BE2C (cell line): ENCODE data around the gene CRYBB3.

Experiments
- DNase-seq: peaks from one replicate; pipeline ENCODE4 v3.0.0-alpha.2; 2020
- H3K27me3 ChIP-seq: fragments of 250-450 bp; sonication (Bioruptor Pico); 2 replicates; pipeline ENCODE4 v1.5.1; 2020; ENCODE audit warnings: mild to moderate bottlenecking
- H3K36me3 ChIP-seq: fragments of 250-450 bp; sonication (Bioruptor Pico); 2 replicates; pipeline ENCODE4 v1.5.1; 2020; ENCODE audit warnings: mild to moderate bottlenecking
- H3K4me1 ChIP-seq: fragments of 250-450 bp; sonication (Bioruptor Pico); 2 replicates; pipeline ENCODE4 v1.5.1; 2020
- H3K4me3 ChIP-seq: 2 replicates; pipeline ENCODE4 v1.5.1; 2011; ENCODE audit warnings: low read depth, low read length
- H3K9me3 ChIP-seq: fragments of 250-450 bp; sonication (Bioruptor Pico); 2 replicates; pipeline ENCODE4 v1.5.1; 2020
- CTCF ChIP-seq: IDR thresholded peaks from 2 replicates; pipeline ENCODE4 v1.5.1; 2012; ENCODE audit warnings: mild to moderate bottlenecking, low read depth, low read length

Gene CRYBB3

GRCh38 chr22:25192406-25192805 is 7.3 kb upstream of the CRYBB3 start:
- no peak for TF ChIP-seq CTCF
- no peak for DNase-seq
- Histone ChIP-seq H3K4me3 (no peak overlapping the region), H3K4me1 (no peaks in the 10 kb centered on the region), H3K27me3 (no peaks in the 10 kb centered on the region), H3K36me3 (no peaks in the 10 kb centered on the region), H3K9me3 (no peaks in the 10 kb centered on the region)

DNA sequence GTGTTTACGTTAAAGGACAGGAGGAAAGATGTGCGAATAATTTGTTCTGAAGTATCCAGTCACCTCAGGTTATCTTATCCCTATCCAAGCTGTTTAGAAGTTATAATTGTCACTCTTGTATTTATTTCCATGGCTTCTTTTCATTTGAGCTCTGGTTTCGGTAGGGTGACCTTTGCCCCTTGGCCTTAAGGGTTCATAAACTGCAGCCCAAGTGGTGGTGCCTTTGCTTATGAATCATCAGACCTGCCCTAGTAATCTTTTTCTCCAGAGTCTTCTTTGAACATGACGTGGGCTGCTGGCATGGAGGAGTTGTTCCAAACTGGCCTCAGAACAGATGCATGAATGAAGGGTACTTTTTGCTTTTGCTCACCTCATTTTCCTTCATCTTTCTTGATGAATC is 6.5 kb upstream of the CRYBB3 start:
- Histone ChIP-seq H3K4me3 (no peak overlapping the region), H3K4me1 (no peaks in the 10 kb centered on the region), H3K9me3 (no peaks in the 10 kb centered on the region), H3K27me3 (no peaks in the 10 kb centered on the region), H3K36me3 (no peaks in the 10 kb centered on the region)
- DNase-seq = no peak
- TF ChIP-seq CTCF = no peak

DNA sequence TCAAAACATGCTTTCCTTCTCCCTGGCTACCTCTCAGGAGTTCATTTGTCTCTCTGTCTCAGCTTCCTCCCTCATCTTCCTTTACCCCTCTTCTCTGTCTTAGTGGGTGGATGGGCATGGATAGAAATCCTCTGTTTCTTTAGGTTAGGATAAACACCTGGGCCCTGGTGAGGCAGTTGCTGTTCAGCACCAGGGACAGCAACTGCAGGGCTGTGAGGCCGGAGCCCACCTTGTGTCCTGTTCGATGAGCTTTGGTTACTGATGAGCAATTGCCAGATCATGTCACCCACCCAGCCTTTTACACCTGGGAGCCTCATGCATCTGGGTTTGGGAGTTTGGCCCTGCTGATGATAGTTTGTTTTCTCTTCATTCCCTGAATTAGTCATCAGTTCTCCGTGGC is 6.1 kb upstream of the CRYBB3 start:
- Histone ChIP-seq H3K27me3 (no peaks in the 10 kb centered on the region), H3K36me3 (no peaks in the 10 kb centered on the region), H3K4me3 (no peak overlapping the region), H3K9me3 (no peaks in the 10 kb centered on the region), H3K4me1 (no peaks in the 10 kb centered on the region)
- DNase-seq = no peak
- TF ChIP-seq CTCF = no peak

DNA sequence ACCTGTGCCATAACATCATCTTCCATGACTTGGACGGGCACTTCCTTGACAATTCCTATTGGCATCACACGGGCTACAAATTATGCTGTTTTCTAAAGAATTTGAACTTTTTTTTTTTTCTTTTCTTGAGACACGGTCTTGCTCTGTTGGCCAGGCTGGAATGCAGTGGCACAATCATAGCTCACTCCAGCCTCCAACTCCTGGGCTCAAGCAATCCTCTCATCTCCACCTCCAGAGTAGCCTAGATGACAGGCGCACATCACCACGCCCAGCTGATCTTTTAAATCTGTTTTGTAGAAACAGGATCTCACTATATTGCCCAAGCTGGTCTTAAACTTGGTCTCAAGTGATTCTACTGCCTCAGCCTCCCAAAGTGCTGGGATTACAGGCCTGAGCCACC is 3.3 kb upstream of the CRYBB3 start:
- H3K4me1 ChIP-seq = no peaks in the 10 kb centered on the region
- no peak for TF ChIP-seq CTCF
- H3K36me3 ChIP-seq = no peaks in the 10 kb centered on the region
- no peak for DNase-seq
- H3K9me3 ChIP-seq = no peaks in the 10 kb centered on the region
- no peak overlapping the region for H3K4me3 ChIP-seq
- H3K27me3 ChIP-seq = no peaks in the 10 kb centered on the region

- no peak for TF ChIP-seq CTCF
- H3K27me3 ChIP-seq = no peaks in the 10 kb centered on the region
- H3K36me3 ChIP-seq = no peaks in the 10 kb centered on the region
- no peaks in the 10 kb centered on the region for H3K4me1 ChIP-seq
- H3K4me3 ChIP-seq = no peak overlapping the region
- H3K9me3 ChIP-seq = no peaks in the 10 kb centered on the region
- no peak for DNase-seq
Measured at GRCh38 chr22:25197340-25197739, 2.3 kb upstream of the CRYBB3 start.

GRCh38 chr22:25200967-25201366 is 1.3 kb downstream of the CRYBB3 start:
- Histone ChIP-seq H3K36me3 (no peaks in the 10 kb centered on the region), H3K27me3 (no peaks in the 10 kb centered on the region), H3K9me3 (no peaks in the 10 kb centered on the region)

More at GRCh38 chr22:25200967-25201366, 1.3 kb downstream of the CRYBB3 start:
- TF ChIP-seq CTCF = no peak
- H3K4me3 ChIP-seq = no peak overlapping the region
- DNase-seq = no peak
- no peaks in the 10 kb centered on the region for H3K4me1 ChIP-seq
